Measurements from ENCODE around the gene ZNRF3.

The ZNRF3 gene

DNA sequence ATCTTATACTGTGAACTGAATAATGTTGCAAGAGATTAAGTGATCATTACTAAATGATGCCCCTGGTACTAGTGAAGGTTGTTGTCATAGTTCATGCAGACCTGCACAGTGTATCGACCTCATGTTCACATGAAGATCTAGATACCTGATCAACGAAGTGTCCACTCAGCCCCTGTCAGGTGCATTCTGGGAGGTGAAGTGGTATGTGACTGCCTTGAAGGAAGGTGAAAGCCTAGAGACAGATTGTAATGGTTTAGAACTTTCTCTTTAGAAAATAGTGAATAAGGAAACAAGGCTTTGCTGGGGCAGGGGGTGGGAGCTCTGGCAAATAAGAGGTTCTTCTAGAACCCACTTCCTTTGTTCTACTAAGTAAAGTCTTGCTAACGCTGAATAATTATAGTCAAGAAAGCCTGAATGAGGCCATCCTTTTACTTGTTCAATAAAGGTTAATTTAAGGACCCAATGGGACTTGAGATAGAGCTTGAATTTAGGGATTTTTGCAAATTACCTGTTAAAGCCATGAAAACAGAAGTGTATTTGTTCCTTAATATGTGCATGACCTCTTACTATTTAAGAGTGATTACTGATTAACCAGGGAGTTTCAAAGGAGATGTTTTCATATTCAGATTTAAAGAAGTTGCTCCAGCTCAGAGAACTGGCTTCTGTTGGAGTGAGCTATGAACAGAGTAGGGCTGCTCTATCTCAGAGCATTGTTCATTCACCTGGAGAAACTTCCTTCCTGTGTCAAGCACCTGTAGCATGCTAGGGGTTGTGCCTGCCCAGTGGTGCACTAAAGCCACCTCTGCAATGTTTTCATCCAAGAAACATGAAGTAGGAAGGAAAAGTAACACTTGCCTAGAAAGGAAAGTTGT is 132.9 kb downstream of the ZNRF3 start:
- H3K4me3 ChIP-seq (ENCODE audit: low read length), result no peak overlapping the region
- TF ChIP-seq, protein P1, sequence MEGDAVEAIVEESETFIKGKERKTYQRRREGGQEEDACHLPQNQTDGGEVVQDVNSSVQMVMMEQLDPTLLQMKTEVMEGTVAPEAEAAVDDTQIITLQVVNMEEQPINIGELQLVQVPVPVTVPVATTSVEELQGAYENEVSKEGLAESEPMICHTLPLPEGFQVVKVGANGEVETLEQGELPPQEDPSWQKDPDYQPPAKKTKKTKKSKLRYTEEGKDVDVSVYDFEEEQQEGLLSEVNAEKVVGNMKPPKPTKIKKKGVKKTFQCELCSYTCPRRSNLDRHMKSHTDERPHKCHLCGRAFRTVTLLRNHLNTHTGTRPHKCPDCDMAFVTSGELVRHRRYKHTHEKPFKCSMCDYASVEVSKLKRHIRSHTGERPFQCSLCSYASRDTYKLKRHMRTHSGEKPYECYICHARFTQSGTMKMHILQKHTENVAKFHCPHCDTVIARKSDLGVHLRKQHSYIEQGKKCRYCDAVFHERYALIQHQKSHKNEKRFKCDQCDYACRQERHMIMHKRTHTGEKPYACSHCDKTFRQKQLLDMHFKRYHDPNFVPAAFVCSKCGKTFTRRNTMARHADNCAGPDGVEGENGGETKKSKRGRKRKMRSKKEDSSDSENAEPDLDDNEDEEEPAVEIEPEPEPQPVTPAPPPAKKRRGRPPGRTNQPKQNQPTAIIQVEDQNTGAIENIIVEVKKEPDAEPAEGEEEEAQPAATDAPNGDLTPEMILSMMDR (conservative IDR thresholded peaks at IDR 0.05; ENCODE audit: low read depth, low read length), result no peak
- DNase-seq (ENCODE audit: low read depth), result no peak

DNA sequence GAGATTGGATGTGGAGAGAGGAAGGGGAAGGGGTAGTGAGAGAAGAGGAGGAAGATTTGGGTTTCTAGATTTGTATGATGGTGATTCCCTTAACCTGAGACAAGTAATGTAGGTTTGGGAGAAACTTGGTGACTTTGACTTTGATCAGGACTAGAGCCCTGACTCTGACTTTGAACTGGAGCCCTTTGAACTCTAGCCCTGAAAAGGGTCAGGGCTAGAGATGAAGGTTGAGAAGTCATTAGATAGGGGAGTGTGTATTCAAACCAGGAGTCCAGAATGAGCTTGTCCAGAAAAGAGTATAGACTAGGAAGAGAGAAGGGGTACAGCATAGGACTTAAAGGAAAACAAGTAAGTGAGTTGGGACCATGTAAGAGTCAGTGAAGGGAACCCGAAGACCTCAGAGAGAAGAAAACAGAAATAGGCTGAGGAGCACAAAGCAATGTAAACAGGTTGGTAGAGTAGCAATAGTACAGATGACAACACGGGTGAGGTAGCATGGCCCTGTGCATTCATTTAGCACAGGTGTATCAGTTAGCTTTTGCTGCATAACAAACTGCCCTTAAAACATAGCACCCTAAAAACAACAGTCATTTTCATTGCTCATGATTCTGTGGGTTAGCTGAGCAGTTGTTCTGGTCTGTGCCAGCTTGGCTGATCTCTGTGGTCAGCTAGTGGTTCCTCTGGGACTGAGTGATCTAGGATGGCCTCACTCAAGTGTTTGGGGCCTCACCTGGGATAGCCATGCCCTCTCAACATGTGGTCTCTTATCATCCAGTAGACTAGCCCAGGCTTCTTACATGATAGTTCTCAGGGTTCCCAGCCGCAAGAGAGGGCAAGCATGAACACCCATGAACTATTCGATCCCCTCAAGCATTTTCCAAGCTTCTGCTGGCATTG is 135.2 kb downstream of the ZNRF3 start:
- TF ChIP-seq, protein P1 (conservative IDR thresholded peaks at IDR 0.05; ENCODE audit: low read depth, low read length), result no peak
- no peak for DNase-seq (ENCODE audit: low read depth)
- no peak overlapping the region for H3K4me3 ChIP-seq (ENCODE audit: low read length)

DNA sequence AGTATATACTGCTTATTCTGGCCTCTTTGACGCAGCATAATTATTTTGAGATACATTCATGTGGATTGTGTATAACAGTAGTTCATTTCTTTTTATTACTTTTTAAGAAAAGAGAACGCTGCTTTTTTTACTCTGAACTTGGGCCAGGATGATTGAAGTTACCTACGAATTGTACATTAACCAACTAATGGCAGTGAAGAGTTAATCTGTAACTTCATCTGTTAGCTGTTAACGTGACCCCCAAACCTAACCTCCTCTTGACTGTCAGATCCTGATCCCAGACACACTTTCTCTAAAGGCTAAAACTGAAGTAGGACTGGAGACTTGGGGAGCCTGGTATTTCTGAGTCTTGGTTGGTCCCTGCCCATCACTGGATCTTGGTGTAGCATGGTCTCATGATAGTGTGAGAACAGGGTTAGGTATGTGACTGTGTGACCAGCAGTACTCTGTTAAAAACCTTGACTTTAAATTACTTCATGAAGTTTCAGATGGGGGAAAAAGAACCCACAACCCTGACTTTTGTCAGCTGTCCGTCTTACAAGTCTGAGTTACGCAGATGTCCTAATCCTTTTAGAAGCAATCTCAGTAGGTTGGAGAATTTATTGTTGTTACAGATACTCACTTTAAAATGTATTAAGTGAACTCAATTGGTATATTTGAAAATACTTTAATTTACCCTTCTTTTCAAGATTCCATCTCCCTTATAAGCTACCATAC is 138.9 kb downstream of the ZNRF3 start:
- H3K4me3 ChIP-seq (ENCODE audit: low read length), result no peak overlapping the region
- TF ChIP-seq, protein P1 (conservative IDR thresholded peaks at IDR 0.05; ENCODE audit: low read depth, low read length), result no peak

DNA sequence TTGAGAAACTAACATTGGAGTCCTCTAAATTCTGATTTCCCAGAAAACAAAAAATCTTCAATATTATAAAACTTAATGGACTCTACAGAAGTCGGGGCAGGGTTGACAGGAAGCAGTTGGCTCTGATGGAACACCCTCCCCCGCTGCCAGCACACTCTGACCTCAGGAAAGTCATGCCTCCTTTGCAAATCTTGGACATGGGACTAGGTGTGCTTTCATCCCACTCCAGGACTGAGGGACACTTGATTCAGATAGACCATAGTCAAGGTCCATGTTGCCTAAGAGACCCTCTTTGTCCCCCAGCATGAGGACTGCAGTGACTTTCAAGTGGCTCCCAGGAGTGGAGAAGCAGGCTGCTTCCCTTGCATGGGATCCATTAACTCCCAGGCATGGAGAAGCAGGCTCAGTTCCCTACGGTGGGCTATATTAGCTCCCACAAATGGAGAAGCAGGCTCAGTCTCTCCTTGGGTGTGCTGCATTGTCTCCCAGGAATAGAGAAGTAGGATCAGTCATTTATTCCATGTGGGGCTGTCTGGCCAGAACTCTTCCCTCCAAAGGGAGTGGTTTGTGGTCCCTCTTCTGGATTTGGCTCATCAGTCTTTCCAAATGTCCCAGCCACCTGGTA is 139.9 kb downstream of the ZNRF3 start:
- TF ChIP-seq, protein P1 (conservative IDR thresholded peaks at IDR 0.05; ENCODE audit: low read depth, low read length), result no peak
- no peak overlapping the region for H3K4me3 ChIP-seq (ENCODE audit: low read length)
- DNase-seq (ENCODE audit: low read depth), result no peak

More for the DNA sequence above, 138.9 kb downstream of the ZNRF3 start:
- no peak for DNase-seq (ENCODE audit: low read depth)

DNA sequence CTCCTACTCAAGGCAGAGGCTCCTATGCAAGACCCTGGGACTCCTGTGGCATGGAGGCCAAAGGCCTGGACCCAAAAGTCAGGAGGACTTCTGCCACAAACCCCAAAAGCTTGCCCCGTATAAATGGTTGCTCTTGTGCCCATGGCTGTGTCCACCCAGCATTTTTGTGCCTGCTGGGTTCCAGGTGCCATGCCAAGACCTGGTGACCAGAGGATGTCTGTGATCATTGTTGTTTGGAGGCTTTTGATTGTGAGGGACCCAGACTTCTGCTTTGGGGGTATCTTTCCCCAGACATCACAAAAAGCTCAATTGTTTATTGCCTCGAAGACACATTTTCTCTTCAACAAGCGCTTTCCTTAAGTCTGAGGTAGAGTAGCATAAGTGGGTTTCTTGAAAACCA is 143.2 kb downstream of the ZNRF3 start:
- TF ChIP-seq, protein P1 (conservative IDR thresholded peaks at IDR 0.05; ENCODE audit: low read depth, low read length), result no peak
- no peak overlapping the region for H3K4me3 ChIP-seq (ENCODE audit: low read length)
- DNase-seq (ENCODE audit: low read depth), result no peak

DNA sequence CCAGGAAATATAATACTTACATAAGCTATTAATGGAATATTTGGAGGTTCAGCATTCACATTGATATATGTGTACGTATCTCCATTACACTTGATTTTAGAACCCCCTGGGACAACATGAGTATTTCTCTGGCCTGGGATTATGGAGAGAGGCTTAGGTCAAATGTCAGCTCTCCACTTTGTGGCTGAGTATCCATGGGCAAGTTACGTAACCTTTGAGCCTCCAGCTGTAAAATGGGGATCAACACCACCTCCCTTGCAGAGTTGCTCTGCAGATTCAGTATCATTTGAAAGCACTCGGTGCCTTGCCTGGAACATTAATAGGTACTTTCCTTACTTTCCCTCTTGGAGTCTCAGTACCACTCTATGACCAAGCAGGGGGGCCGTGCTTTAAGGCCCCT is 145.1 kb downstream of the ZNRF3 start:
- DNase-seq (ENCODE audit: low read depth), result no peak
- no peak overlapping the region for H3K4me3 ChIP-seq (ENCODE audit: low read length)
- TF ChIP-seq, protein P1 (conservative IDR thresholded peaks at IDR 0.05; ENCODE audit: low read depth, low read length), result no peak

All from retinal pigment epithelial cell (primary cell).